Measurements from ENCODE around the gene ACOX3. TPM values are rescaled to one million over a fixed set of nuclear protein-coding genes. Genes with fewer than 3 reads are reported as not detected.
A peak's percentile ranks its signal among the peaks of the same experiment; 100 is the strongest.

Gene ACOX3
- polyA plus RNA-seq, 3 donors: 3.8 to 16.8 (median 13.3) TPM

GRCh38 chr4:8419222-8420041 lies 21.1 kb downstream of the ACOX3 start:
- H2AFZ ChIP-seq (ENCODE audit: insufficient read depth, low read depth, low read length, poor library complexity, severe bottlenecking): no peak overlapping the region
- H3K4me1 ChIP-seq (ENCODE audit: control insufficient read depth in 1 of 2, insufficient read depth in 2 of 2, low read length in 2 of 2): peaks cover 15 to 17% of the 10 kb centered on the region in 2 donors
- peak overlapping the region; percentile 32 for H3K4me2 ChIP-seq (replicated peaks; ENCODE audit: extremely low read depth, low read length, poor library complexity, severe bottlenecking)
- Mint-ChIP-seq H3K27me3 (ENCODE audit: low read depth in 3 of 3) (peaks cover 0 to 3% (median 1%) of the 10 kb centered on the region in 3 donors), H3K9me3 (peaks cover 0 to 3% (median 0%) of the 10 kb centered on the region in 7 donors), H3K36me3 (peaks cover 27 to 28% of the 10 kb centered on the region in 2 donors), H3K4me1 (peaks cover 26% of the 10 kb centered on the region), H3K4me3 (peak overlapping the region; percentile 63 to 70), H3K27ac (peak overlapping the region; percentile 67 to 95 (median 85))
- DNase-seq: peak; percentile 56 to 92 (median 61)
- H3K27me3 ChIP-seq (ENCODE audit: control insufficient read depth in 2 of 2, insufficient read depth in 2 of 2, low read length in 2 of 2): no peaks in the 10 kb centered on the region
- peak overlapping the region; percentile 44 to 68 for H3K27ac ChIP-seq (ENCODE audit: low read depth in 1 of 2, low read length in 2 of 2)
- WGBS (ENCODE audit: insufficient coverage): 39% methylated on average over 8 of the region's 12 CpGs
- H3K9ac ChIP-seq (ENCODE audit: insufficient read depth, low read length, poor library complexity, severe bottlenecking): no peak overlapping the region
- peak overlapping the region in 1 of 3 experiments; percentile 30 for H3K4me3 ChIP-seq (replicated peaks in 1 of 3; ENCODE audit: low read depth in 2 of 3, low read length in 3 of 3)
- intact Hi-C loops (cut with micrococcal nuclease): loop anchor here in 1 of 2 donors (10.0 kb wide), 1 partner anchor 265 kb away; the partner anchor contains the start of gene ABLIM2
- H3K79me2 ChIP-seq (ENCODE audit: insufficient read depth, low read length): peaks cover 13% of the 10 kb centered on the region
- H4K20me1 ChIP-seq (ENCODE audit: insufficient read depth, low read length): no peaks in the 10 kb centered on the region
- H3K9me3 ChIP-seq (replicated peaks in 1 of 2; ENCODE audit: control insufficient read depth in 1 of 2, insufficient read depth in 1 of 2, low read length in 2 of 2): no peaks in the 10 kb centered on the region
- TF ChIP-seq, protein P1, sequence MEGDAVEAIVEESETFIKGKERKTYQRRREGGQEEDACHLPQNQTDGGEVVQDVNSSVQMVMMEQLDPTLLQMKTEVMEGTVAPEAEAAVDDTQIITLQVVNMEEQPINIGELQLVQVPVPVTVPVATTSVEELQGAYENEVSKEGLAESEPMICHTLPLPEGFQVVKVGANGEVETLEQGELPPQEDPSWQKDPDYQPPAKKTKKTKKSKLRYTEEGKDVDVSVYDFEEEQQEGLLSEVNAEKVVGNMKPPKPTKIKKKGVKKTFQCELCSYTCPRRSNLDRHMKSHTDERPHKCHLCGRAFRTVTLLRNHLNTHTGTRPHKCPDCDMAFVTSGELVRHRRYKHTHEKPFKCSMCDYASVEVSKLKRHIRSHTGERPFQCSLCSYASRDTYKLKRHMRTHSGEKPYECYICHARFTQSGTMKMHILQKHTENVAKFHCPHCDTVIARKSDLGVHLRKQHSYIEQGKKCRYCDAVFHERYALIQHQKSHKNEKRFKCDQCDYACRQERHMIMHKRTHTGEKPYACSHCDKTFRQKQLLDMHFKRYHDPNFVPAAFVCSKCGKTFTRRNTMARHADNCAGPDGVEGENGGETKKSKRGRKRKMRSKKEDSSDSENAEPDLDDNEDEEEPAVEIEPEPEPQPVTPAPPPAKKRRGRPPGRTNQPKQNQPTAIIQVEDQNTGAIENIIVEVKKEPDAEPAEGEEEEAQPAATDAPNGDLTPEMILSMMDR (IDR thresholded peaks at IDR 0.05): no peak
- H3K36me3 ChIP-seq (replicated peaks in 1 of 2; ENCODE audit: control insufficient read depth in 1 of 2, insufficient read depth in 2 of 2, low read length in 2 of 2): peaks cover 16 to 22% of the 10 kb centered on the region in 2 donors

GRCh38 chr4:8417071-8417614 lies 23.4 kb downstream of the ACOX3 start:
- Histone ChIP-seq H3K79me2 (ENCODE audit: insufficient read depth, low read length) (peaks cover 9% of the 10 kb centered on the region), H3K9me3 (replicated peaks in 1 of 2; ENCODE audit: control insufficient read depth in 1 of 2, insufficient read depth in 1 of 2, low read length in 2 of 2) (no peaks in the 10 kb centered on the region), H3K27ac (ENCODE audit: low read depth in 1 of 2, low read length in 2 of 2) (no peak overlapping the region), H3K4me3 (replicated peaks in 1 of 3; ENCODE audit: low read depth in 2 of 3, low read length in 3 of 3) (no peak overlapping the region), H2AFZ (ENCODE audit: insufficient read depth, low read depth, low read length, poor library complexity, severe bottlenecking) (no peak overlapping the region), H4K20me1 (ENCODE audit: insufficient read depth, low read length) (no peaks in the 10 kb centered on the region), H3K36me3 (replicated peaks in 1 of 2; ENCODE audit: control insufficient read depth in 1 of 2, insufficient read depth in 2 of 2, low read length in 2 of 2) (peaks cover 28 to 32% of the 10 kb centered on the region in 2 donors), H3K9ac (ENCODE audit: insufficient read depth, low read length, poor library complexity, severe bottlenecking) (no peak overlapping the region), H3K4me2 (replicated peaks; ENCODE audit: extremely low read depth, low read length, poor library complexity, severe bottlenecking) (no peak overlapping the region), H3K27me3 (ENCODE audit: control insufficient read depth in 2 of 2, insufficient read depth in 2 of 2, low read length in 2 of 2) (no peaks in the 10 kb centered on the region), H3K4me1 (ENCODE audit: control insufficient read depth in 1 of 2, insufficient read depth in 2 of 2, low read length in 2 of 2) (peaks cover 15 to 17% of the 10 kb centered on the region in 2 donors)
- H3K36me3 Mint-ChIP-seq: peaks cover 38 to 39% of the 10 kb centered on the region in 2 donors
- DNase-seq: no peak
- 80% methylated on average over 5 of the region's 11 CpGs for WGBS (ENCODE audit: insufficient coverage)
- intact Hi-C loops (cut with micrococcal nuclease): no loop called here
- H3K27me3 Mint-ChIP-seq (ENCODE audit: low read depth in 3 of 3): peaks cover 0 to 6% (median 1%) of the 10 kb centered on the region in 3 donors
- TF ChIP-seq, protein P1 (IDR thresholded peaks at IDR 0.05): no peak
- H3K27ac Mint-ChIP-seq: peak overlapping the region in 2 of 7 donors; percentile 25 to 43
- peaks cover 0 to 3% (median 0%) of the 10 kb centered on the region in 7 donors for H3K9me3 Mint-ChIP-seq
- peaks cover 25% of the 10 kb centered on the region for H3K4me1 Mint-ChIP-seq
- no peak overlapping the region for H3K4me3 Mint-ChIP-seq
